ENCODE measurements around the gene ZNF205. TPM values are rescaled to one million over a fixed set of nuclear protein-coding genes. Genes with fewer than 3 reads are reported as not detected.
A peak's percentile ranks its signal among the peaks of the same experiment; 100 is the strongest.

The ZNF205 gene
- total and polyA plus RNA-seq, 10 of the 15 experiments (the other 5 are each of a cell fraction or from before 2014, with no cell fraction given), result 0.26 to 1.5 (median 0.78) TPM; not detected in 2

GRCh38 chr16:3112881-3113574 is 642 bp downstream of the ZNF205 start:
- in situ Hi-C loops (cut with MboI) (no loop called here), intact Hi-C loops (cut with micrococcal nuclease; ENCODE audit: unreplicated experiment) (no loop called here)
- no peaks in the 10 kb centered on the region for H4K20me1 ChIP-seq (ENCODE audit: control insufficient read depth, insufficient read depth)
- SMC1A ChIA-PET (ENCODE audit: uncharacterized antibody, unreplicated experiment), result interaction anchor here (0.7 to 1.8 kb wide), 4 partner anchors 11 to 17 kb away, joined by 3 to 7 read pairs (median 4); no protein-coding TSS in a partner anchor
- RAD21 ChIA-PET (ENCODE audit: unreplicated experiment), result interaction anchor here (1.5 kb wide), 1 partner anchor 16 kb away, joined by 7 read pairs; no protein-coding TSS in a partner anchor
- H3K9me3 ChIP-seq (replicated peaks; ENCODE audit: control insufficient read depth, insufficient read depth, low read length), result no peaks in the 10 kb centered on the region
- H3K4me1 ChIP-seq (ENCODE audit: control insufficient read depth, insufficient read depth, low read length), result no peaks in the 10 kb centered on the region; the same call in 1 of the 2 replicates
- peak overlapping the region; percentile 38 for H3K9ac ChIP-seq (ENCODE audit: control insufficient read depth, insufficient read depth, low read length)
- TF ChIP-seq ATF2 (IDR thresholded peaks at IDR 0.05; ENCODE audit: low read length), result no peak
- no peak for TF ChIP-seq SREBF2 (IDR thresholded peaks at IDR 0.05; ENCODE audit: low read length)
- no peak for TF ChIP-seq ZNF622 (IDR thresholded peaks at IDR 0.05)
- TF ChIP-seq KDM1A (IDR thresholded peaks at IDR 0.05; ENCODE audit: borderline replicate concordance), result no peak
- no peak for TF ChIP-seq TBL1XR1 (IDR thresholded peaks at IDR 0.05; ENCODE audit: low read depth, low read length)
- no peak for TF ChIP-seq SMARCA5 (IDR thresholded peaks at IDR 0.05)
- TF ChIP-seq ESRRA (IDR thresholded peaks at IDR 0.05; ENCODE audit: low read length), result no peak
- no peak for TF ChIP-seq SUZ12 (IDR thresholded peaks at IDR 0.05; ENCODE audit: unreplicated experiment)
- TF ChIP-seq POLR2AphosphoS2 (IDR thresholded peaks at IDR 0.05; ENCODE audit: low read depth, low read length), result no peak
- TF ChIP-seq ZNF592 (IDR thresholded peaks at IDR 0.05), result no peak
- TF ChIP-seq NR2C1 (IDR thresholded peaks at IDR 0.05), result no peak
- WGBS (ENCODE audit: insufficient coverage, insufficient replicate concordance, low lambda C conversion rate, missing lambda C conversion rate), result 35% methylated on average over 19 of the region's 19 CpGs
- no peaks in the 10 kb centered on the region; a peak in 1 of 4 replicates for H3K27me3 ChIP-seq (replicated peaks in 1 of 2; ENCODE audit: control insufficient read depth in 2 of 2, insufficient read depth in 2 of 2, low read length in 1 of 2)
- no peak overlapping the region; the same call in 1 of the 2 replicates for H3K27ac ChIP-seq (ENCODE audit: control insufficient read depth, insufficient read depth)
- peak overlapping the region; percentile 55 for H3K4me3 ChIP-seq
- FAIRE-seq, result no peak
- H3K79me2 ChIP-seq (ENCODE audit: control insufficient read depth, insufficient read depth, low read length), result no peaks in the 10 kb centered on the region
- DNase-seq (ENCODE audit: low read depth, low spot score), result no peak
- no peaks in the 10 kb centered on the region for H3K36me3 ChIP-seq (ENCODE audit: control insufficient read depth in 2 of 2, insufficient read depth in 2 of 2, low read length in 1 of 2)
- H2AFZ ChIP-seq (ENCODE audit: control insufficient read depth, low read depth, low read length), result peak overlapping the region; percentile 42
- POLR2A ChIA-PET, result interaction anchor here (1.4 kb wide), 1 partner anchor 16 kb away, joined by 5 read pairs; no protein-coding TSS in a partner anchor
- no TSS peak for BruUV-seq (replicated peaks)
- peak overlapping the region; percentile 50 for H3K4me2 ChIP-seq (ENCODE audit: control insufficient read depth, insufficient read depth)
- CTCF ChIA-PET, result interaction anchor here (0.6 to 3.0 kb wide), 4 partner anchors 8 to 16 kb away, joined by 3 to 34 read pairs (median 3); no protein-coding TSS in a partner anchor
- ATAC-seq, result no peak

Measured in GM12878 (cell line).